SK-N-DZ (cell line): ENCODE data around the gene CHDH.

ENCODE experiments used
- DNase-seq: peaks from one replicate; pipeline ENCODE4 v3.0.0-alpha.2; 2015; ENCODE audit warnings: low spot score

CHDH gene

DNA sequence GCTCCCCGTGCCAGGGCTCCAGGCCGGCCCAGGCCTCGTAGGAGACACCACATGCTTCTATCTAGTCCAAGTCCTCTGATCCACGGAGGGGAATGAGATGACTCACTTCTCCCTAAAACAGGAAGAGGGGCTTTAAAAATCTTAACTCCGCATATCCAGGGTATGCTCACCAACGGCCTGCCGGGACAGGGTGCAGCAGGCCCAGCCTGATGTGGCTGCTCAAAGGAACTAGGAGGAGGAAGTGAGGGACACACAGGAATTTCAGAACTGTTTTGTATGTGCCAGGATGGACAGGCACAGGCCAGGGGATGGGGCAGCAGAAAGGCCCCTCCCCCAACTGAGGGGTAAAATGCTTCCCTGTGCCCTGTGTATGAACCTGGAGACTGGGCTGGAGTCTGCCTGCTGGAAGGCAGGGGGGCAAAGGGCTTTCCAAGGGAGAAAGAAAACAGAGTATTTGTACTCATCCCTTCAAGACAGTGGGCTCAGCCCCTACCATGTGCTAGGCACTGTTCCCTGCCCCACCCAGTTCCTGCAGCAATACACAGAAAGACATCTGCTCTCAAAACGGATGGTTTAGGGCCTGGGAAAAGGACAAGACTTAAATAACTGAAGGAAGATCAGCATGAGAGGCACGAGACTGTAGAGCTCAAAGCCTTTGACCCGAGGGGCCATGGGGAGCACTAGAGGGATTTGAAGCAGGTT, 22.1 kb downstream of the CHDH start:
- DNase-seq = no peak

DNA sequence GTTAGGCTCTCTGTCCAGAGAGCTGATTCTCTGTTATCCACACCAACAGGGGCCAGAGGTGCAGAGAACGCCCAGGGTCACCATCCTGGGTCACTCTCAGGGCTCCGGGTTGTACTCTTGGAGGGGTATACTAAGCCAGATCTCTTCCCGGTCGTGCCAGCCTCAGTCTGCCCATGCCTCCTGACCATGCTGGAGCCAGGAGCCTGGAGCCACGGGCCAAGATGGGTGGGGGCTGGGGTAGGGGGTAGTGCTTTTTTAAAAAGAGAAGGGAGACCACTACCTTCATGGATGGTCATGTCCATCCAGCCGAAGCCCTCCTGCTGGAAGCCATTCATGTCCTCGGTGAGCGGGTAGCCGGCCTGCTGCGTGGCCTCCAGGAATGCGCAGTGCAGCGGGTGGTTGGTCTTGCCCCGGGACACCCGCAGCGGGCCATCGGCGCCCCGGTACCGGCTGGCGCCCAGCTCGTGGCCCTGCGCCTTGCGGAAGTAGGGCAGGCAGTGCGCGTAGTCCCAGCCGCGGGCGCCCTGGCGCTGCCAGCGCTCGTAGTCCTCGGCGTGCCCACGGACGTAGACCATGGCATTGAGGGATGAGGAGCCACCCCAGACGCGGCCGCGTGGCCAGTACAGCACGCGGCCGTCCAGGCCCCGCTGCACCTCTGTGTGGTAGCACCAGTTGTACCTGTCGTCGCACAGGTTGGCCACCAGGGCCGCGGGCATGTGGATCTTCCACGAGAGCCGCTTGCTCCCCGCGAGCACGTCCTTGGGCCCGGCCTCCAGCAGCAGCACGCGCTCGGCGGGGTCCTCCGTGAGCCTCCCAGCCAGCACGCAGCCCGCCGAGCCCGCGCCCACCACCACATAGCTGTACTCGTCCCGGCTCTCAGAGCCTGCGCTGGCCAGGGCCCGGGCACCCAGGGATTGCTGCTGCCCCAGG, 22.9 kb downstream of the CHDH start:
- DNase-seq = no peak

DNA sequence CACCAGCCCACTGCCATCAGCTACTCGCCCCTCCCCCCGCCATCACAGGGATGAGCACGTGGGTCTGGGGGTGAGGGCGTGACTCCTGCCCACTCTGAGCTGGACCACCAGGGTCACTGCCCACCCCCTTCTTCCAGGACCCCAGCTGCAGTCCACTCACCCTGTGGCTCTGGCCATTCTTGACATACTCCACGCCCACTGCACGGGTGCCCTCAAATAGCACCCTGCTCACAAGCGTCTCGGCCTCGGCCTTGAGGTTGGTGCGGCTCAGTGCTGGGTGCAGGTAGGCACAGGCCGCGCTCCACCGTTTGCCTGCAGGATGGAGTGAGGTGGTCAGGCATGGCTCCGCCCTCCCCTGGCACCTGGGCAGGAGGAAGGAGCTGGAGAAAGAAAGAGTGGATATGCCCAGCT, 23.9 kb downstream of the CHDH start:
- no peak for DNase-seq

DNA sequence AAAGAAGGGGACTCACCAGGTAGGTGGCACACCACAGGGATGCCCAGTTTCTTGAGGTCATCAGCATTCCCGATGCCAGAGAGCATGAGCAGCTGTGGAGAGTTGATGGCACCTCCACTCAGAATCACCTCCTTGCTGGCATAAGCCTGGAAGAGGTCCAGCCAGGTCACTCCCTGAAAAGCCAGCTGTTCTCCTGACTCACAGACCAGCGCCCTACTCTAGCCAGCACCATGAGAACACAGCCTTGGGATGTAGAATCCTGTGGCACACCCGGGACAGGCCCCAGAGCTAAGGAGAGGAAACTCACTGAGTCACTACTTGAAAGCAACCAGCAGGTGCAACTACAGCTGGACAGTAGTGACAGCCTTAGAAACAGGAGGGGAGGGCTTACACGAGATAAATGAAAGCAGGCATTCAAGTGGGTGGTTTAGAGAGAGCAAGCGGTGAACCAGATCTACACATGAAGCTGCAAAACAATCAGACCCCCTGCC, 24.5 kb downstream of the CHDH start:
- no peak for DNase-seq

DNA sequence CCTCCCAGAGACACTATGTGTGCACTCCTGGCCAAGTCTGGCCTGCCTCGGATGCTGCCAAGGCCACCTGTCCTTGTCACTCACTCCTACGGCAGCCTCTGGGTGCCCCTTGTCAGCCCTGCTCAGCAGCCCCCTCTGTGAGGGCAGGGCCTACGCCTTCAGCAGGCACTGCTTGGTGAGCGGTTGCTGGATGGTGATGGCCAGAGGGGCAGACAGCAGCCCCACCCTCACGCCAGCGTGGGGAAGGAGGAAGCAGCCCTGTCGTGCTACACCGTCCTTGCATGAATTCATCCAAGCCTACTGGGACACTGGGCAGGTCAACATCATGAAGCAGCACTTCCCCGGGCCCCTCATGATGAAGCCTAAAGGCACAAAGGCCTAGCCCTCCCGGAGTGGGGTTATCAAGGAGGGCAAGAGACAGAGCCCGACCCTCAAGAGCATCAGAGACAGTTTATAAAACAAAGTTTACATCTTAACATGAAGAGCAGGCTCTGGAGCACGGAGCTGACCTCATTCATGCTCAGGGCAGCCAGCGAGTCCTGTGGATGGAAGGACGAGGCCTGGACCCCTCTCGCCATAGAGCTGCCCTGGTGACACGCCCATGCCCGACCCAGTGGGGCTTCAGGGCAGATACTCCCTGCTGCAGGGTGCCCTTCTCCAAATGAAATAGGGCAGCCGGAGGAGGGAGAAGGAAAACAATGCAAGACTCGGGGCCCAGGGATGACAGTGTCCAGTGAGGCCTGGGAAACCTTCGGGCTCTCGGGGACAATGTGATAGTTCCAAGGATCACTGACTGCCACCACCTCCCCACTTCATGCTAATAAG, 25.3 kb downstream of the CHDH start:
- DNase-seq = no peak

DNA sequence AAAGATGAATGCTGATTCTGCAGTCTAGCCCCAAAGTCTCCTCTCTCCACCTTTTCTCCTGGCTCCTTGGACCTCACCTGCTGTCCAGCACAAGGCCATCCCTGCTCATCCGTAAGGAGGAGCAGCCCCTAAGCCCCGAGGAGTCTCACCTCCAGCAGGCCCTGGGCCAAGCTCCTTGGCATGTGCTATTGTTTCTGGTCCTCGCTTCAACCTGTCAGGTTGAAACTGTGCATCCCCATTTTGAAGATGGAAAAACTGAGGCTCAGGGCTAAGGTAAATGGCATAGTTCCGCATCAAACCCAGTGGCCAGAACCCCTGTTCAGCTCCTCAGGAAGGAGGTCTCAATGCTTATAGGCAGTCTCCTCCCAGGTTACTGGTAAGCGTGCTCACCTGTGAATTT, 26.1 kb downstream of the CHDH start:
- DNase-seq = no peak

DNA sequence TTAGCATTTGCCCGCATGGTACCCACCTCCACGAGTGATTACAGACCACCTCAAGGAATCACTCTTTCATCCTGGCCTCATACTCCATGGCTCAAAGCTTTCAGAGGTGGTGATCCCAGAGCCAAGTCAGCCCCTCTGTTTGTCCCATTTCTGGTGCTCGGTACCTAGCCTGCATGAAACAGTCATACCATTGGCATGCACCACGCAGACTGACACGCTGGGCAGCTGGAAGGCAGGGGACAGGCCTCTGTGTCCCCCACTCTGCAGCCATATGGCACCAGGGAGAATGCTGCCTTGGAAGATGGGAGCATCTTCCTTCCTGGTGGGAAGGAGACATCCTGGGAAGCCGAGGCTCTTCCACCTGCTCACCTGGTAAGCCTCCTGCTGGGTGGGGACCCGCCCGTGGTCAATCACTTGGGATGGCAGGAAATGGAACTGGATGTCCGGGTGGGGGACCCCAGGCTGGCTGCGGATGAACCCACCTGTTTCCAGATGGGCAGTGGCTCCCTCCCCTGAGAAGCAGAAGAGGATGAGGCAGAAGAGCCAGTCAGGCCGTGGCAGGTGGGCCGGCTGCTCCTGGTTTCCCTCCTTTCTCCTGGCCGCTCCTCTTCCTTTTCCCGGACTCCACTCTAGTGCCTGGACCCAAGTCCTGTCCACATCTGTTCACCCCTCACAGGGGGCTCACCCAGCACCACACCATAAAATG, 26.9 kb downstream of the CHDH start:
- no peak for DNase-seq

DNA sequence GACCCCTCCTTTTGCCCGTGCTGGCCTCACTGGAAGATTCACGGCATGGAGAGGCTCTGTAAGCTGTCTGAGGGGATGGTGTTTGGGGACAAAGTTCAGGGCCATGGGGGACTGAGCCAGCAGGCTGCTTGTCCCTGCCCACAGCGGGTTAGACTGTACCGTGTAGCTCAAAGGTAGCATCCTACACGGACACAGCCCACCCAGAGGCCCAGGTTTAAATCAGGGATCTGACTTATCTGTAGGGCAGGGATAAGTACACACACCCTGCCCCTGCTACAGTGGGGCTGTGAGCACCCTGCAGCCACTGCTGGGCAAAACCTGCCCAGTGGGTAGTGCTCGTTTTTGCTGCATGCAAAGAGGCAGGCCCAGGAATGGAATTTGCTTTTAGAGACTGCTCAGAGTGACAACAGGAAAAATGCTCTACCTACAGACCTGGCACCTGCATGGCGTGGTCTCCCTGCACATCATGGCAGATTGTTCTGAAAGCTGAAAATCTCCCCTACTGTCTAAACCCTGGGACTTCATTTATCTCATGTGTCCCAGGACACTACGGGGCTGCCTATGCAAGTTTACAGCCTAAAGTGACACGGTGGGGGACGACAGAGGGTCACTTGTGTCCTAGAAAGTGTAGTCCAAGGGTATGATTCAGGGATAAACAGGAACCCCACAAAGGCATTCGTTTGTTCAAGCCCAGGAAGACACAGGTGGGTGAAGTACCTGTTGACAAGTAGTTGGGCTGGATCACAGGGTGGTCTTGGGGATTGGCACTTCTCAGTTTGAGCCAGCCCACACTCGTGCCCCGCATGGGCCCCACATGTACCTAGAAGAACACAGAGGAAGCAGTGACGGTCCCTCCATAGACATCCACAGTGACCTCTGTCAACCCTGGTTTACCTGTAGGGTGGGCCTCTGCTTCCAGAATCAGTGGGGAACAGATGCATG, 27.7 kb downstream of the CHDH start:
- DNase-seq = no peak

DNA sequence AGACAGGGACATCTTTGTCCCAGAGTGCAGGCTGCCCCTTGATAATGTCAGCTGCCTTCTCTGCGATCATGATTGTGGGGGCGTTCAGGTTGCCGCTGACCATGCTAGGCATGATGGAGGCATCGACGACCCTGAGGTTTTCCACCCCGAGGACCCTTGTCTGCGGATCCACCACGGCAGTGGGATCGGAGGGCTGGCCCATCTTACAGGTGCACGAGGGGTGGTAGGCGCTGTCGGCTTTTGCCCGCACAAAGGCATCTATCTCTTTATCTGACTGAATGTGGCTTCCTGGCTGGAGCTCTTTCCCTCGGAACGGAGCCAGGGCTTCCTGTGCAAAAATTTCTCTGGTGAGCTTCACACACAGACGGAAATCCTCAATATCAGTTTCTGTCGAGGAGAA, 28.4 kb downstream of the CHDH start:
- DNase-seq = no peak

DNA sequence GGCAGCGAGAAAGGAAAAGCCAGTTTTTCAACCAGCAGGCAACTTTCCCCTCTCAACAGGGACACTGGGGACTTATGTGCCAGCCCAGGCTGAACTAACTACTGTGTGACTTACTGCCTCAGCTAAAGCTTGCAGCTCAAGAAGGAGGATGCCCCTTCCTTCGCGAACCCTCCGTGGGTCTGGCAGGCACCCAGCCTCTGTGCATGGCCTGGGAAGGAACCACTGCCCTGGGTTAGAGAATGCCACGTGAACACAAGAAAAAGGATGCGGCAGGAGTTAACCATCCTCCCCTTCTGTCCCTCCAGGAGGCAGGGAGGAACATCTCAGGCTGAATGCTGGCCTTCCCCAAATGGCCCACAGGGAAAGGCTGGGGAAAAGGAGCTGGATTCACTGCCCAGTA, 29.0 kb downstream of the CHDH start:
- DNase-seq = no peak

DNA sequence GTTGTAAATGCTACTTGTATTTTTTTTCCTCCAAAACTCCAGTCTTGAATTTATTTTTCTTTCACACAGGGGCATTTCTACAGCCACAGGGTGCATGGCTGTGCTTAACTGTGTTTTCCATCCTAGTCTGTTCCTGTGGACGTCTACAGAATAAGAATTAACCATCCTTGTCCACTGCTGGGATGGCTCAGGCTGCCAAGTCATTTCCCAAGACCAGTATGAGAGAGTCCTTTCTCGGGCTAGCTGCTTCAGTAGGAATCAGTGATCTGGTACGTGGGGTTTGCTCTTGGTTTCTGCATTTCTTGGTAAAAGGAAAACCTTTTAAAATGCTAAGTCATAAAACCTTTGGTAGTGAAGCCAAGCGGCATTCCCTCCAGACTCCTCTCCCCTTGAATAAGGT, 29.8 kb downstream of the CHDH start:
- no peak for DNase-seq

DNA sequence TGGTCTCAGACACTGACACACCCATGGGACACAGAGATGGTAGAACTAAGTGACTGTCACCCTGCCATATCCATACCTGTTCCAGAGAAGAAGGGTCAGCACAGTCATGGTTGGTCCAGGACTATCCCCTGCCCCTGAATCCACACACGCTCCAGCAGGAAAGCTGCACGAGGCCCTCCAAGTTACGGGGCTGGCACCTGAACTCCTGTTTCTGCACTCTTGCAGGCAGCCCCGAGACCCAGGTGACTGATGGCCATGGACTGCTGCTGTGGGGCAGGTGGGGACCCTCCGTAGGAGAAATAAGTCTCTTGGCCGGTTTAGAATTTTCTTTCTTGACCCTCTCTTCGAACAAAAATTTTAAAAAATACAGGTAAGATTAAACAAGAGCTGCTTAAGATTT, 30.6 kb downstream of the CHDH start:
- no peak for DNase-seq

DNA sequence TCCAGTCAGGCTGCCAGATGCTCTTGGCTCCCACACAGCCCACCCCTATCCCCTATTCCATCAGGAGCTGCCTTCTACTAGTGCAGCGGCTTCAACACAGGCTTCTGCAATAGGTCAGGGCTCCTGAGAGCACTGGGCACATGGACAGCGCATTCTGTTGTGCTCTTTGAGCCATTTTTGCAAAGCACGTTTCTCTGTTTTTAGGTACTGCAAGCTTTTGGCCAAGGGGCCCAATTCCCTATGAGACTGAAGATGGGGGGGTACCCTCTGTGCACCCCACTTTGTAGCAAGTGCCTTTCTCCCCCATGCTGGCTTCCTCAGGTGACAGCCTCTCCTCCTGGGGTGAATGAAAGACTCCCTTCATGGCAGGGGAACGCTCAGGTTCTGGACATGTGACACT, 31.2 kb downstream of the CHDH start:
- no peak for DNase-seq

DNA sequence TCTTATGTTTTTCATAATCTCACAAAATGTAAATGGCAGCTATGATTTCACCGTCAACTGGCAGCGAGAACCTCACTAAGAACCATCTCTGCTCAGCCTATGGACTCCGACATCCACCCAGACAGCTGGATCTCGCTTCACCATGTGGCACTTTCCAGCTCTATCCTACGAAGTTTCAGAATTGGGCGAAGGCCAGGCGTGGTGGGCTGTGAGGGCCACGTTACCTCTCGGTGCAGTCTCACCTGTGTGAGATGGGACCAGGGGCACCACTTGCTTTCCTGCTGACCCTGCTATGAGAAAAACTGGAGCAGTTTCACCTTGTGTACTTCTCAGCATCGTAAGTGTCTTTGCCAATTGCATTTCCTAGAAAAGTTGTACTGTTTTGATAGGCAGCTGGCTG, 32.3 kb downstream of the CHDH start:
- no peak for DNase-seq

DNA sequence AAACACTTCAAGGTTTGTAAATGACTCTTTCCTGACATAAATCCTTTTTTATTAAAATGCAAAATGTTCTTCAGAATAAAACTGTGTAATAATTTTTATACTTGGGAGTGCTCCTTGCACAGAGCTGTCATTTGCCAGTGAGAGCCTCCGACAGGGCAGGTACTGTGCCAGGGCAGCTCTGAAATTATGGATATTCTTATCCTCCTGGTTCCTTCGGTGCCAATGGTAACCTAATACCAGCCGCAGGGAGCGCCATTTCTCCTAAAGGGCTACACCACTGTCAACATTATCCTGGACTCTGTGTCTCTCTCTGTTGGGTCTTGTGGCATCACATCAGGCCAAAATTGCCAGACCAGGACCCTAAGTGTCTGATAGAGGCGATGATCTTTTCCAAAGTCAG, 33.0 kb downstream of the CHDH start:
- DNase-seq = no peak

DNA sequence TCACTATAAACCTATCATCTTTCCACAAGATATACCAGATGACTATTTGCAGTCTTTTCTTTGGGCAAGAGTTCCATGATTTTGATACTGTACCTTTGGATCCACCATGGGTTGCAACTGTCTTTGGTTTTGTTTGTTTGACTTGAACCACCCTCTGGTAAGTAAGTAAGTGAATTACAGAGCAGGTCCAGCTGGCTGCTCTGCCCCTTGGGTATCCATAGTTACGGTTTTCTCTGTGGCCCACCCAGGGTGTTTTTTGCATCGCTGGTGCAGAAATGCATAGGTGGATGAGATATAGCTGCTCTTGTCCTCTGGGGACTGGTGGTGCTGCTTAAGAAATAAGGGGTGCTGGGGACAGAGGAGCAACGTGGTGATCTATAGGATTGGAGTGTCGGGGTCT, 33.8 kb downstream of the CHDH start:
- DNase-seq = no peak

DNA sequence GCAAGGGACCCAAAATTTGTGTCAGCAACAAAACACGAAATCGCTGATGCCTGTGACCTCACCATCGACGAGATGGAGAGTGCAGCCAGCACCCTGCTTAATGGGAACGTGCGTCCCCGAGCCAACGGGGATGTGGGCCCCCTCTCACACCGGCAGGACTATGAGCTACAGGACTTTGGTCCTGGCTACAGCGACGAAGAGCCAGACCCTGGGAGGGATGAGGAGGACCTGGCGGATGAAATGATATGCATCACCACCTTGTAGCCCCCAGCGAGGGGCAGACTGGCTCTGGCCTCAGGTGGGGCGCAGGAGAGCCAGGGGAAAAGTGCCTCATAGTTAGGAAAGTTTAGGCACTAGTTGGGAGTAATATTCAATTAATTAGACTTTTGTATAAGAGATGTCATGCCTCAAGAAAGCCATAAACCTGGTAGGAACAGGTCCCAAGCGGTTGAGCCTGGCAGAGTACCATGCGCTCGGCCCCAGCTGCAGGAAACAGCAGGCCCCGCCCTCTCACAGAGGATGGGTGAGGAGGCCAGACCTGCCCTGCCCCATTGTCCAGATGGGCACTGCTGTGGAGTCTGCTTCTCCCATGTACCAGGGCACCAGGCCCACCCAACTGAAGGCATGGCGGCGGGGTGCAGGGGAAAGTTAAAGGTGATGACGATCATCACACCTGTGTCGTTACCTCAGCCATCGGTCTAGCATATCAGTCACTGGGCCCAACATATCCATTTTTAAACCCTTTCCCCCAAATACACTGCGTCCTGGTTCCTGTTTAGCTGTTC, 34.9 kb downstream of the CHDH start:
- DNase-seq = no peak

DNA sequence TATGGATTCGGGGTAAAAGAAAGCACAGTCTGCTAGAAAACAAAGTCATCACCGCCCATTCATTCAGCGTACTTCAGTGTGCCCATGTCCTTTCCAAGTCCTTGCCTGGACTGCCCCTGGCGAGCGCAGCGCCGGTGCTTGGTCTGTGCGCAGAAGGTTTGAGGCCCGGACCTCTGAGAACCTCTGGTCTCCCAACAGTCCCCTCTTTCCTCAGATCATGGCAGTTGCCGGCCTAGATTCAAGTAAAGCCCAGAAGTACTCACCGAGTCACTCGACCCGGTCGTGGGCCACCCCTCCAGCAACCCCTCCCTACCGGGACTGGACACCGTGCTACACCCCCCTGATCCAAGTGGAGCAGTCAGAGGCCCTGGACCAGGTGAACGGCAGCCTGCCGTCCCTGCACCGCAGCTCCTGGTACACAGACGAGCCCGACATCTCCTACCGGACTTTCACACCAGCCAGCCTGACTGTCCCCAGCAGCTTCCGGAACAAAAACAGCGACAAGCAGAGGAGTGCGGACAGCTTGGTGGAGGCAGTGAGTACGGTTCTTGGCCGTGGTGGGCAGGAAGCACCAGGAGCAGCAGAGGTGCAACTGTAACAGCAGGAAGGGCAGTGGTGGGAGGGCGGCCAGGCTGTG, 36.3 kb downstream of the CHDH start:
- no peak for DNase-seq

DNA sequence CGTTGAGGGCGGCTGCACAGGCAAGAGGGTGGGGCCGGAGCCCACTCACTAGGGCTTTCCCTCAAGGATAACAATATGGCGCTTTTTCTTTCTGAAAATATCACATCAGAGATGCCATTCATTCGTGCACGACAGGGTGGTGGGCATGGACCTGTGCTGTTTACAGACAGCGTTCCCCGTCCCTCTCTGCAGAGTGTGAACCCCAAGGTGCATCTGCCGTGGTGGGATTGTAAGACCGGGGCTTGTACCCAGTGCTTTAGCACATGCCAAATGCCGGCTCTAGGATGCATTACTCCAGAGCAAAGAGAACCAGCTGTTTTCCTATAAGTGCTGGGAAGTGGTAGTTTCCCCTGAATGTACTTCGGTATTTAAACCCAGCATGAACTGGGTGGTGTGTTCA, 37.0 kb downstream of the CHDH start:
- no peak for DNase-seq
